Testis (tissue), 3 donors: ENCODE results near the gene MYORG. TPM values are rescaled to one million over a fixed set of nuclear protein-coding genes. Genes with fewer than 3 reads are reported as not detected.

Experiments used
- DNase-seq: peaks from one replicate; pipeline ENCODE4 v3.0.0-alpha.2; 2019
- H3K27ac ChIP-seq, 2 donors: fragments of 200-600 bp; sonication (generic); one replicate each; pipeline ENCODE4 v1.5.1; 2019
- H3K27me3 ChIP-seq: fragments of 200-600 bp; sonication (generic); one replicate; pipeline ENCODE4 v1.5.1; 2019
- H3K36me3 ChIP-seq: fragments of 200-600 bp; sonication (generic); one replicate; pipeline ENCODE4 v1.5.1; 2017; ENCODE audit warnings: low read depth; ENCODE audit errors: missing control alignments
- H3K4me1 ChIP-seq: fragments of 200-600 bp; sonication (generic); one replicate; pipeline ENCODE4 v1.5.1; 2019
- H3K4me3 ChIP-seq, 2 donors: fragments of 200-600 bp; sonication (generic); one replicate each; pipeline ENCODE4 v1.5.1; 2017 to 2019
- H3K9me3 ChIP-seq: fragments of 200-600 bp; sonication (generic); one replicate; pipeline ENCODE4 v1.5.1; 2017
- POLR2A ChIP-seq: fragments of 450-650 bp; IDR thresholded peaks from one replicate; pipeline ENCODE4 v1.6.1; 2017; ENCODE audit warnings: antibody characterized with exemption, mild to moderate bottlenecking, moderate library complexity
- WGBS, 2 donors: methylation state at CpG; one replicate each; pipeline ENCODE4 v1.1.5; 2018; 5-methylcytosine and 5-hydroxymethylcytosine counted together
- intact Hi-C: fragments of 100-400 bp; cut with DNase I; formaldehyde crosslinking; loops from one replicate; pipeline ENCODE4 v1.15.1; 2023; ENCODE audit warnings: low total_unique reads
- polyA plus RNA-seq: library from polyadenylated mRNA; stranded (reverse); fragments of 350-450 nt; fragmentation: Illumina TruSeq; extraction: RNeasy Lipid Tissue Mini Kit (QIAGEN cat#74804); gene quantifications from one replicate; pipeline ENCODE4 v1.2.3, GENCODE V29; 2014; ENCODE audit warnings: low read depth, low replicate concordance; ENCODE audit not compliant: insufficient read depth
- small RNA-seq, 2 donors: library from RNA; depleted of rRNA; stranded (forward); fragments of <200 nt; gene quantifications; one replicate each; pipeline ENCODE3, GENCODE V24; 2016
- total RNA-seq, 2 donors: library from RNA; depleted of rRNA; stranded (reverse); fragments of >200 nt; gene quantifications; one replicate each; pipeline ENCODE4 v1.2.3, GENCODE V29; 2016
- TF ChIP-seq, protein P1 (sequence below), 3 experiments: fragments of 450-650 bp in 2 of 3; fragments of 200-600 bp in 1 of 3; sonication (generic) in 1 of 3; IDR thresholded peaks; one replicate each; pipeline ENCODE4 v1.5.1; 2016 to 2019; ENCODE audit warnings: antibody characterized with exemption in 3 of 3, mild to moderate bottlenecking in 2 of 3, moderate library complexity in 1 of 3

Gene MYORG
- total and polyA plus RNA-seq, 3 donors from 2014 or later: 2.8 to 4.6 (median 2.8) TPM

DNA sequence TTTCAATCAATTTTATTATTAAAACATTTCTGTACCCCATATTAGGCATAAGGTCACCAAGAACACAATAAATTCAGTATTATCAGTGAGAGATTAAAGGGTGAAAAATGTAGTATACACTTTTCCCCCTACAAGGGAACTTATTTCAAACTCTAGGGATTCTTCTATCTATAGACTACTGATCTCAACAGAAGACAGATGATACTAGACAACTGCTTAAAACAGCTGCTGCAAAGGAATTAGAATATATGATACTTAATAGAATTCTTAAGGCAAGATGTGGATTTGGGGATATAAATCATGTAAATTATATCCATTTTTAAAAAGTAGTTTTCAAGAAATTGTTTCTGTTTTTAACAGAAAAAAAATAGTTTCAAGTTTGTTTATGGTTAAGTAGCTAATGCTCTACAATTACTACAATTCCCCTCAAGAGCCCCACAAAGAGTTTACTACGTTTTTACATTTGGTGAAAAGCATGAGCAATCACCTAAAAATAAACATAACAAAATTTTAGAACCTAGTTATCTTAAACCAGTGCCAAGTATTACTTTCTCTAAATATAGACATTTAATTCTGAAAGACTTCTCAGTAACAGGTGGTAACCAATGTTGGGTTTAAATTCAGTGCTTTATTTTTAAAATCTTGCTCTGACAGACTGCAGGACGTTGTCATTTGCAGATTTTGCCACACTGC lies 53.7 kb downstream of the MYORG start:
- H3K27me3 ChIP-seq: no peaks in the 10 kb centered on the region
- no peak overlapping the region for H3K27ac ChIP-seq
- no peaks in the 10 kb centered on the region for H3K36me3 ChIP-seq
- TF ChIP-seq POLR2A: no peak
- TF ChIP-seq, protein P1, sequence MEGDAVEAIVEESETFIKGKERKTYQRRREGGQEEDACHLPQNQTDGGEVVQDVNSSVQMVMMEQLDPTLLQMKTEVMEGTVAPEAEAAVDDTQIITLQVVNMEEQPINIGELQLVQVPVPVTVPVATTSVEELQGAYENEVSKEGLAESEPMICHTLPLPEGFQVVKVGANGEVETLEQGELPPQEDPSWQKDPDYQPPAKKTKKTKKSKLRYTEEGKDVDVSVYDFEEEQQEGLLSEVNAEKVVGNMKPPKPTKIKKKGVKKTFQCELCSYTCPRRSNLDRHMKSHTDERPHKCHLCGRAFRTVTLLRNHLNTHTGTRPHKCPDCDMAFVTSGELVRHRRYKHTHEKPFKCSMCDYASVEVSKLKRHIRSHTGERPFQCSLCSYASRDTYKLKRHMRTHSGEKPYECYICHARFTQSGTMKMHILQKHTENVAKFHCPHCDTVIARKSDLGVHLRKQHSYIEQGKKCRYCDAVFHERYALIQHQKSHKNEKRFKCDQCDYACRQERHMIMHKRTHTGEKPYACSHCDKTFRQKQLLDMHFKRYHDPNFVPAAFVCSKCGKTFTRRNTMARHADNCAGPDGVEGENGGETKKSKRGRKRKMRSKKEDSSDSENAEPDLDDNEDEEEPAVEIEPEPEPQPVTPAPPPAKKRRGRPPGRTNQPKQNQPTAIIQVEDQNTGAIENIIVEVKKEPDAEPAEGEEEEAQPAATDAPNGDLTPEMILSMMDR (IDR thresholded peaks at IDR 0.05): no peak
- no peak overlapping the region for H3K4me3 ChIP-seq
- H3K9me3 ChIP-seq: no peaks in the 10 kb centered on the region
- H3K4me1 ChIP-seq: peaks cover 2% of the 10 kb centered on the region
- intact Hi-C loops: no loop called here
- DNase-seq: no peak
- 67 to 70% methylated on average over 2 of the region's 2 CpGs for WGBS, 2 donors

DNA sequence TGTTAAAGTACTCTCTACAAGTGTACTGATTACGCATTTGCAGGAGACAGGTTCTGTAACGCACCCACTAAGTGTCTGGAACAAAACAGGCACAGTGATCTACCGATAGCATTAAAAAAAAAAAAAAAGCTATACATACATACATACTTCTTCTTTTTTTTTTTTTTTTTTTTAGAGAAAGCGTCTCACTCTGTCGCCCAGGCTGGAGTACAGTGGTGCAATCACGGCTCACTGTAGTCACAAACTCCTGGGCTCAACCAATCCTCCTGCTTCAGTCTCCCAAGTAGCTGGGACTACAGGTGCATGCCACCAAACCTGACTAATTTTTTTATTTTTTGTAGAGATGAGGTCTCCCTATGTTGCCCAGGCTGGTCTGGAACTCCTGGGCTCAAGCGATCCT lies 55.2 kb downstream of the MYORG start:
- no peak overlapping the region for H3K4me3 ChIP-seq
- intact Hi-C loops: no loop called here
- no peaks in the 10 kb centered on the region for H3K9me3 ChIP-seq
- DNase-seq: no peak
- H3K27me3 ChIP-seq: no peaks in the 10 kb centered on the region
- no peaks in the 10 kb centered on the region for H3K36me3 ChIP-seq
- no peak for TF ChIP-seq POLR2A
- TF ChIP-seq, protein P1 (IDR thresholded peaks at IDR 0.05): no peak
- WGBS, 2 donors: 91 to 99% methylated on average over 7 of the region's 7 CpGs
- H3K4me1 ChIP-seq: no peaks in the 10 kb centered on the region
- H3K27ac ChIP-seq: no peak overlapping the region

DNA sequence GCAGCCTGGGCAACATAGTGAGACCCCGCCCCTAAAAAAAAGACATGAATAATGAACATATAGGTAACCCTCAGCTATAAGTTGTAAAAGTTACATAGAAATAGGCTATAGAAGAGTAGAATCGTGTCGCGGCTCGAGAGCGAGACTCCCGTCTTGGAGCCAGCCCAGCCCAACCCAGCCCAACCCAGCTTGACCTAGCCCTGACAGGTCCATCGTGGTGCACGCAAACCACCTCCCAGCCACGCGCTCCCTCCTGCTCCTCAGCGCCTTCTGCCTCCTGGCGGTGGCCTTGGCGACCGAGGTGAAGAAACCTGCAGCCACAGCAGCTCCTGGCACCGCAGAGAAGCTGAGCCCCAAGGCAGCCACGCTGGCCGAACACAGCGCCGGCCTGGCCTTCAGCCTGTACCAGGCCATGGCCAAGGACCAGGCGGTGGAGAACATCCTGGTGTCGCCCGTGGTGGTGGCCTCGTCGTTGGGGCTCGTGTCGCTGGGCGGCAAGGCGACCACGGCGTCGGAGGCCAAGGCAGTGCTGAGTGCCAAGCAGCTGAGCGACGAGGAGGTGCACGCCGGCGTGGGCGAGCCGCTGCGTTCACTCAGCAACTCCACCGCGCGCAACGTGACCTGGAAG lies 58.4 kb downstream of the MYORG start:
- no peaks in the 10 kb centered on the region for H3K36me3 ChIP-seq
- no peak for DNase-seq
- H3K4me3 ChIP-seq: no peak overlapping the region
- H3K27ac ChIP-seq: no peak overlapping the region
- intact Hi-C loops: no loop called here
- TF ChIP-seq POLR2A: no peak
- TF ChIP-seq, protein P1 (IDR thresholded peaks at IDR 0.05): no peak
- H3K27me3 ChIP-seq: no peaks in the 10 kb centered on the region
- H3K9me3 ChIP-seq: no peaks in the 10 kb centered on the region
- 94% methylated on average over 40 to 44 of the region's 44 CpGs for WGBS, 2 donors
- no peaks in the 10 kb centered on the region for H3K4me1 ChIP-seq

DNA sequence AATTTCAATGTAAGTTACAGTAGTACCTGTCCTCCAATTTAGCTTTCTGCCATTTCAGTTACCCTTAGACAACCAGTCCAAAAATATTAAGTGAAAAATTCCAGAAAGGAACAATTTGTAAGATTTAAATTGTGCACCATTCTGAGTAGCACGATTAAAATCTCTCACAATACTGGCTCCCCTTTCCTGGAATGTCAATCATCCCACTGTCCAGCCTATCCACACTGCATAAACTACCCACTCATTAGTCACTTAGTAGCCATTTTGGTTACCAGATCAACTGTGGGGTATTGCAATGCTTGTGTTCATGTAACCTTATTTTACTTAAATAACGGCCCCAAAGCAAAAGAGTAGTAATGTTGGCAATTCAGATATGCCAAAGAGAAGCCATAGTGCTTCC lies 59.3 kb downstream of the MYORG start:
- no peak overlapping the region for H3K27ac ChIP-seq
- H3K4me3 ChIP-seq: no peak overlapping the region
- H3K9me3 ChIP-seq: no peaks in the 10 kb centered on the region
- H3K36me3 ChIP-seq: no peaks in the 10 kb centered on the region
- no peaks in the 10 kb centered on the region for H3K4me1 ChIP-seq
- H3K27me3 ChIP-seq: no peaks in the 10 kb centered on the region
- 64 to 71% methylated on average over 2 of the region's 2 CpGs for WGBS, 2 donors
- no peak for DNase-seq
- intact Hi-C loops: no loop called here
- TF ChIP-seq, protein P1 (IDR thresholded peaks at IDR 0.05): no peak
- TF ChIP-seq POLR2A: no peak

Small RNAs within 50 kb of the gene (small RNA-seq; reads per million reads assigned to genes)
- gene RF00019: 0 reads per million in 2 donors

Other genes starting within 250 kb of the MYORG start
- 10 to 100 TPM; 65.1 to 81.9 TPM for gene UBAP1, start 197.9 kb downstream of the MYORG start, total RNA-seq
- gene UBAP1, start 197.9 kb downstream of the MYORG start, polyA plus RNA-seq: 127 TPM
- 10 to 100 TPM; 18.3 to 20.0 TPM for gene KIF24, start 47.6 kb downstream of the MYORG start, total RNA-seq
- 34.7 TPM for gene KIF24, start 47.6 kb downstream of the MYORG start, polyA plus RNA-seq
- 10 to 100 TPM; 16.7 to 20.9 TPM for gene NUDT2, start 47.3 kb downstream of the MYORG start, total RNA-seq
- gene NUDT2, start 47.3 kb downstream of the MYORG start, polyA plus RNA-seq: 21.1 TPM
- gene FAM219A, start 81.7 kb upstream of the MYORG start, total RNA-seq: 10 to 100 TPM; 12.6 to 17.9 TPM
- 12.2 TPM for gene FAM219A, start 81.7 kb upstream of the MYORG start, polyA plus RNA-seq
- gene DNAI1, start 81.9 kb upstream of the MYORG start, total RNA-seq: 10 to 100 TPM; 22.7 to 36.7 TPM
- 109 TPM for gene DNAI1, start 81.9 kb upstream of the MYORG start, polyA plus RNA-seq
- 10 to 100 TPM; 24.7 to 31.2 TPM for gene ENHO, start 146.1 kb upstream of the MYORG start, total RNA-seq
- 25.7 TPM for gene ENHO, start 146.1 kb upstream of the MYORG start, polyA plus RNA-seq
- 10 to 100 TPM; 16.0 TPM for gene CNTFR, start 212.8 kb upstream of the MYORG start, total RNA-seq
- 11.8 TPM for gene CNTFR, start 212.8 kb upstream of the MYORG start, polyA plus RNA-seq
- gene RPP25L, start 235.2 kb upstream of the MYORG start, total RNA-seq: 10 to 100 TPM; 23.5 to 26.8 TPM
- 25.1 TPM for gene RPP25L, start 235.2 kb upstream of the MYORG start, polyA plus RNA-seq
- gene DCTN3, start 243.6 kb upstream of the MYORG start, total RNA-seq: 10 to 100 TPM; 55.1 to 78.5 TPM
- 82.9 TPM for gene DCTN3, start 243.6 kb upstream of the MYORG start, polyA plus RNA-seq